ENCODE results near the gene EPHB3. TPM values are rescaled to one million over a fixed set of nuclear protein-coding genes. Genes with fewer than 3 reads are reported as not detected.
A peak's percentile ranks its signal among the peaks of the same experiment; 100 is the strongest.

EPHB3 gene
- total RNA-seq, 1 donor from 2014 or later = 13.4 TPM

DNA sequence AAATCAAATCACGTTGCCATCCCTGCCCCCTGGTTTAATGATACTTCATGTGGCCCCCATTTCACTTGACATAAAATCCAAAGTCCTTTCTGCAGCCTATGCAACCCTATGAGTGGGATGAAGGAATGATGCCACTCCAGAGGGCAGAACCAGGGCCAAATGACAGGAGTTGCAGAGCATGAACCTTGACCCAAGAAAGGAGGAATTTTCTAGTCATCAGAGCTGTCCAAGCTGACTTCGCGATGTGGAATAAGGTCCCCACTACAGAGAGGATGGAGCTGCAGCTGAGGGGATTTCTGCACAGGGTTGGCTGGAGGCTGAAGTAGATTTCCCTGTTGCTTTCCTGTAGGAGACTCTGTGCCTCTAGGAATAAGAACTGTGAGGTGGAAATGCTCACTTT is 15.8 kb upstream of the EPHB3 start:
- Mint-ChIP-seq H3K36me3 (ENCODE audit: low read depth) (no peaks in the 10 kb centered on the region), H3K27me3 (ENCODE audit: low read depth) (peaks cover 48% of the 10 kb centered on the region), H3K9me3 (peaks cover 2% of the 10 kb centered on the region), H3K27ac (ENCODE audit: unreplicated experiment) (no peak overlapping the region), H3K4me3 (no peak overlapping the region), H3K4me1 (peaks cover 21% of the 10 kb centered on the region)
- DNase-seq (ENCODE audit: low read depth, low spot score) = no peak
- TF ChIP-seq, protein P1, sequence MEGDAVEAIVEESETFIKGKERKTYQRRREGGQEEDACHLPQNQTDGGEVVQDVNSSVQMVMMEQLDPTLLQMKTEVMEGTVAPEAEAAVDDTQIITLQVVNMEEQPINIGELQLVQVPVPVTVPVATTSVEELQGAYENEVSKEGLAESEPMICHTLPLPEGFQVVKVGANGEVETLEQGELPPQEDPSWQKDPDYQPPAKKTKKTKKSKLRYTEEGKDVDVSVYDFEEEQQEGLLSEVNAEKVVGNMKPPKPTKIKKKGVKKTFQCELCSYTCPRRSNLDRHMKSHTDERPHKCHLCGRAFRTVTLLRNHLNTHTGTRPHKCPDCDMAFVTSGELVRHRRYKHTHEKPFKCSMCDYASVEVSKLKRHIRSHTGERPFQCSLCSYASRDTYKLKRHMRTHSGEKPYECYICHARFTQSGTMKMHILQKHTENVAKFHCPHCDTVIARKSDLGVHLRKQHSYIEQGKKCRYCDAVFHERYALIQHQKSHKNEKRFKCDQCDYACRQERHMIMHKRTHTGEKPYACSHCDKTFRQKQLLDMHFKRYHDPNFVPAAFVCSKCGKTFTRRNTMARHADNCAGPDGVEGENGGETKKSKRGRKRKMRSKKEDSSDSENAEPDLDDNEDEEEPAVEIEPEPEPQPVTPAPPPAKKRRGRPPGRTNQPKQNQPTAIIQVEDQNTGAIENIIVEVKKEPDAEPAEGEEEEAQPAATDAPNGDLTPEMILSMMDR (conservative IDR thresholded peaks at IDR 0.05) = no peak

DNA sequence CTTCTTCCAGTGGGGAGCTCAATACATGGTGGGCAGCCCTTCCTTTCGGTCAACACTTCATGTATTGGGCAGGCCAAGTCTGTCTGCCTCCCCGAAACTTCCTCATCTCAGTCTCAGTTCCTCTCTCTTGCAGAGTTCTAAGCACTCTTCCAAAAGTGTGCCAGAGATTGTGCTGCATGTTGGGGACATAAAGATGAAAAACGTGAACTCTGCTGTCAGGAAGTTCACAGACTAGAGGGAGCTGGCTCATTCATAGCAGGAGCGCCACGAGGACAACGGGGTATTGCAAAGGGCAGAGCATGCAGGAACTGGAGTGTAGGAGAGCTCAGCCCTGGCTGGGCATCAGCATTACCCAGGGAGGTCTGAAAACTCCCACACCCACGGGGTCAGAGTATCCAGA is 15.3 kb upstream of the EPHB3 start:
- peaks cover 2% of the 10 kb centered on the region for H3K9me3 Mint-ChIP-seq
- DNase-seq (ENCODE audit: low read depth, low spot score) = no peak
- no peak overlapping the region for H3K4me3 Mint-ChIP-seq

DNA sequence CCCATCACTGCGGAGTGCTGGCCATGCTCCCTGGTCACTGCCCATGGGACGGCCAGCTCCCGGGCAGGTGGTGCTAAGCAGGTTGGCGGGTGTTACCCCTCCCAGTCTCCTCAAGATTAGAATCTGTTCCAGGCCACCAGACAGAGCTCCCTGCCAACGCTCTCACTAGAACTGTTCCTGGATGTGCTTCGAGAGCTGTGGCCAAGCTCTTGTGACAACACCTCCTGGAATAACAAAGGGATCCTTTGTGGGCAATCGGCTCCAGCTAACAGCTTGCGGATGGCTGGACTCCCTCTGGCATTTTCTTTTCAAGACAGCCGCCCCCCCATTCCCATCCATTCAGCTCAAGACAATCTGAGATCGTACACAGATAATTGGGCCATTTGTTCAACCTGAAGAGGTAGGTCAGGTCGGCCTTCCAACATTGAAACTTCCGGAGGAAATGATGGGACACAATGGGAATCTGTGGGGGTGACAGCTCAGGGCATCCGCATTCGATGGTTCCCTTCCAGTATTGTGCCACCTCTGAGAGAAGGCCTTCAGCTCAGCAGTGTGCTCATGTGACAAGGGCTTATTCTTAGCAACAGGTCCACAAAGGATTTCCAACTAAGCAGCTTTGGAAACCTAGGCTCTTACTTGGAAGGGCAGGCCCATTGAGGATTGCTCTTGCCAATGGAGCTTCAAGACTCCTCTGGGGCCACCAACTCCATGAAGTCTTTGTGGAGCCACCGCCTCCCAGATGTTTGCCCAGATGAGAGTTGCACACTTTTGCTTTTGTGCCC is 11.6 kb upstream of the EPHB3 start:
- peaks cover 2% of the 10 kb centered on the region for H3K9me3 Mint-ChIP-seq
- no peak for DNase-seq (ENCODE audit: low read depth, low spot score)
- peaks cover 23% of the 10 kb centered on the region for H3K4me1 Mint-ChIP-seq
- peaks cover 11% of the 10 kb centered on the region for H3K27me3 Mint-ChIP-seq (ENCODE audit: low read depth)
- TF ChIP-seq, protein P1 (conservative IDR thresholded peaks at IDR 0.05) = no peak
- H3K36me3 Mint-ChIP-seq (ENCODE audit: low read depth) = no peaks in the 10 kb centered on the region
- no peak overlapping the region for H3K4me3 Mint-ChIP-seq
- peak overlapping the region; percentile 57 for H3K27ac Mint-ChIP-seq (ENCODE audit: unreplicated experiment)

More for the DNA sequence above, 15.3 kb upstream of the EPHB3 start:
- TF ChIP-seq, protein P1 (conservative IDR thresholded peaks at IDR 0.05) = no peak
- Mint-ChIP-seq H3K27me3 (ENCODE audit: low read depth) (peaks cover 43% of the 10 kb centered on the region), H3K4me1 (peaks cover 23% of the 10 kb centered on the region), H3K27ac (ENCODE audit: unreplicated experiment) (no peak overlapping the region), H3K36me3 (ENCODE audit: low read depth) (no peaks in the 10 kb centered on the region)

- Mint-ChIP-seq H3K36me3 (ENCODE audit: low read depth) (no peaks in the 10 kb centered on the region), H3K27me3 (ENCODE audit: low read depth) (peaks cover 3% of the 10 kb centered on the region), H3K27ac (ENCODE audit: unreplicated experiment) (no peak overlapping the region), H3K4me3 (no peak overlapping the region), H3K4me1 (peaks cover 21% of the 10 kb centered on the region), H3K9me3 (peaks cover 2% of the 10 kb centered on the region)
- no peak for DNase-seq (ENCODE audit: low read depth, low spot score)
- TF ChIP-seq, protein P1 (conservative IDR thresholded peaks at IDR 0.05) = no peak
These were observed 10.5 kb upstream of the EPHB3 start for GRCh38 chr3:184551103-184551502.

DNA sequence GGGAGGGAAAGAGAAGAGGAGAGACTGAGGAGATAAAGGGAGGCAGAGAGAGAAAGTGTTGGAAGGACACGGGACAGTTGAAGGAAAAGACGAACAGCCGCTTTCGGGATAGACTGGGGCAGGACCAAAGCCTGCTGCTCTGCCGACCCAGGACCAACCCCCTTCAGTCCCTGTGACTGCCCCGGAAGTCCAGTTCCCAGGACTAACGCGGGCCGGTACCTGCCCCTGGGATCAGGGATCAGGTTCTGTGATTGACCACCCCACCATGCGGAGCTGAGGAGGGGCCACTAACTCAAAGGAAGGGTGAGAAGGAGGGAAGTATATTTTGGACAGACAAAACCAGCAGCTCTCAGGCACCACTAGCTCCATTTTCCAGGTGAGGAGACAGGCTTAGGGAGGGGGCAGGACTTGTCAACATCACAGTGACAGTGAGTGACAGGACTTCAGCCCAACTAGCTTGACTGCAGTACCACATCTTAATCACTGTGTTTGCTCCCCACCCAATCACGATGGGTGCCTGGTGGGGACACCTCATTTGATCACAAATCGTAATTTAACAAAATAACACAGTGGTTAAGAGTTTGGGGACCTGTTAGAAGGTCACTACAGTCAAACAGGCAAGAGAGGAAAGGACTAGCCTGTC is 9.8 kb upstream of the EPHB3 start:
- peaks cover 17% of the 10 kb centered on the region for H3K4me1 Mint-ChIP-seq
- no peaks in the 10 kb centered on the region for H3K27me3 Mint-ChIP-seq (ENCODE audit: low read depth)
- no peak overlapping the region for H3K27ac Mint-ChIP-seq (ENCODE audit: unreplicated experiment)
- peaks cover 2% of the 10 kb centered on the region for H3K9me3 Mint-ChIP-seq
- H3K36me3 Mint-ChIP-seq (ENCODE audit: low read depth) = no peaks in the 10 kb centered on the region
- TF ChIP-seq, protein P1 (conservative IDR thresholded peaks at IDR 0.05) = no peak
- no peak for DNase-seq (ENCODE audit: low read depth, low spot score)
- no peak overlapping the region for H3K4me3 Mint-ChIP-seq
